MCF 10A (cell line): Measurements from ENCODE around the gene CDKL4. TPM values are rescaled to one million over a fixed set of nuclear protein-coding genes. Genes with fewer than 3 reads are reported as not detected.

Source experiments
- Bru-seq: library from RNA; stranded (reverse); fragments of 400-500 nt; gene quantifications from one replicate; lab custom pipeline; 2021; lab: Mats Ljungman, UMichigan
- BruChase-seq, 2 experiments: library from RNA; stranded (reverse); fragments of 400-500 nt; gene quantifications; one replicate each; lab custom pipeline; 2021; lab: Mats Ljungman, UMichigan
- BruUV-seq: library from RNA; stranded (reverse); fragments of 400-500 nt; replicated peaks from 2 replicates; lab custom pipeline; 2021; lab: Mats Ljungman, UMichigan
- CTCF ChIA-PET: fragments of 300-600 bp; sonication (Branson Sonifier 250); formaldehyde crosslinking; extraction: SDS; loops from one replicate; lab custom pipeline; 2021; ENCODE audit warnings: antibody characterized with exemption, inconsistent platforms; lab: Yijun Ruan, JAX
- POLR2A ChIA-PET: fragments of 300-600, 350-650 bp; sonication (Branson Sonifier 250); formaldehyde crosslinking; extraction: SDS; loops from one replicate; lab custom pipeline; 2020; ENCODE audit warnings: antibody characterized with exemption, inconsistent platforms; lab: Yijun Ruan, JAX
- DNase-seq: peaks from one replicate; pipeline ENCODE4 v3.0.0-alpha.2; 2018; ENCODE audit not compliant: unreplicated experiment
- H3K27ac Mint-ChIP-seq: one replicate; pipeline ENCODE4 v1.8.0; 2022; ENCODE audit warnings: mild to moderate bottlenecking, low read depth, mixed read lengths; ENCODE audit not compliant: unreplicated experiment
- H3K27me3 Mint-ChIP-seq: one replicate; pipeline ENCODE4 v1.8.0; 2022; ENCODE audit warnings: mixed read lengths; ENCODE audit not compliant: insufficient read depth, unreplicated experiment
- H3K36me3 Mint-ChIP-seq: one replicate; pipeline ENCODE4 v1.8.0; 2022; ENCODE audit warnings: mild to moderate bottlenecking, moderate library complexity, mixed read lengths; ENCODE audit not compliant: insufficient read depth, unreplicated experiment
- H3K4me1 Mint-ChIP-seq: one replicate; pipeline ENCODE4 v1.8.0; 2022; ENCODE audit warnings: mixed read lengths; ENCODE audit not compliant: insufficient read depth, unreplicated experiment
- H3K4me3 Mint-ChIP-seq: one replicate; pipeline ENCODE4 v1.8.0; 2022; ENCODE audit warnings: mild to moderate bottlenecking, moderate library complexity, mixed read lengths; ENCODE audit not compliant: unreplicated experiment
- H3K9me3 Mint-ChIP-seq: one replicate; pipeline ENCODE4 v1.8.0; 2022; ENCODE audit warnings: mixed read lengths; ENCODE audit not compliant: unreplicated experiment
- CTCF ChIP-seq: fragments of 200-600 bp; IDR thresholded peaks from one replicate; pipeline ENCODE4 v1.8.0; 2022; ENCODE audit warnings: antibody characterized with exemption, mild to moderate bottlenecking; ENCODE audit not compliant: unreplicated experiment
- intact Hi-C: fragments of 100-400 bp; cut with micrococcal nuclease; formaldehyde crosslinking; loops from 2 replicates; pipeline ENCODE4 v1.14.1; 2022
- long read RNA-seq: library from polyadenylated mRNA; stranded (forward); transcript quantifications from one replicate; pipeline ENCODE4 v2.0.0, GENCODE V29; 2022
- total RNA-seq: library from RNA; stranded (reverse); gene quantifications from 2 replicates; pipeline ENCODE4 v1.2.3, GENCODE V29; 2022

CDKL4 gene
- total RNA-seq (1.1 TPM in 1 of 2 replicates, not detected in the other), Bru-seq, nascent RNA (percentile 54 among the genes with signal in this experiment), BruChase-seq, experiment 1, labeled RNA remaining after a 6-hour chase (percentile 52 among the genes with signal in this experiment), BruChase-seq, experiment 2, labeled RNA remaining after a 2-hour chase (percentile 56 among the genes with signal in this experiment)
- long read RNA-seq: 0 reads

- no TSS peak for BruUV-seq
- Mint-ChIP-seq H3K4me1 (no peaks in the 10 kb centered on the region), H3K27ac (no peak within 1 kb of the TSS), H3K36me3 (peaks cover 10% of the 10 kb centered on the region), H3K9me3 (no peaks in the 10 kb centered on the region), H3K4me3 (no peak within 1 kb of the TSS), H3K27me3 (no peaks in the 10 kb centered on the region)
- no peak for DNase-seq
- intact Hi-C loops: no loop called here
- POLR2A ChIA-PET: no interaction called here
- no peak for TF ChIP-seq CTCF
- CTCF ChIA-PET: no interaction called here
Observed at GRCh38 chr2:39243469-39244123, at the start of gene CDKL4. Gene CDKL4 (minus strand): TSS chr2:39243970.

- Mint-ChIP-seq H3K4me1 (no peaks in the 10 kb centered on the region), H3K27ac (no peak overlapping the region), H3K36me3 (peaks cover 48% of the 10 kb centered on the region), H3K4me3 (no peak overlapping the region), H3K9me3 (no peaks in the 10 kb centered on the region), H3K27me3 (no peaks in the 10 kb centered on the region)
- ChIA-PET POLR2A (interaction anchor here (0.7 kb wide), 1 partner anchor 145 kb away, joined by 4 read pairs; no protein-coding TSS in a partner anchor), CTCF (interaction anchor here (0.6 kb wide), 1 partner anchor 43 kb away, joined by 3 read pairs; no protein-coding TSS in a partner anchor)
- no peak for DNase-seq
- intact Hi-C loops: no loop called here
- no peak for TF ChIP-seq CTCF
- BruUV-seq: no TSS peak
Observed at GRCh38 chr2:39290433-39290832, 46.7 kb upstream of the CDKL4 start.

- intact Hi-C loops: no loop called here
- no TSS peak for BruUV-seq
- peaks cover 48% of the 10 kb centered on the region for H3K36me3 Mint-ChIP-seq
- H3K27ac Mint-ChIP-seq: no peak overlapping the region
- H3K4me1 Mint-ChIP-seq: no peaks in the 10 kb centered on the region
- H3K27me3 Mint-ChIP-seq: no peaks in the 10 kb centered on the region
- ChIA-PET CTCF (interaction anchor here (0.6 kb wide), 1 partner anchor 43 kb away, joined by 3 read pairs; no protein-coding TSS in a partner anchor), POLR2A (interaction anchor here (0.9 kb wide), 1 partner anchor 13 kb away, joined by 3 read pairs; no protein-coding TSS in a partner anchor)
- DNase-seq: peak; percentile 17
- H3K4me3 Mint-ChIP-seq: no peak overlapping the region
- H3K9me3 Mint-ChIP-seq: no peaks in the 10 kb centered on the region
- no peak for TF ChIP-seq CTCF
Observed at GRCh38 chr2:39289609-39290008, 45.8 kb upstream of the CDKL4 start.

- CTCF ChIA-PET: no interaction called here
- POLR2A ChIA-PET: interaction anchor here (1.0 to 1.7 kb wide), 2 partner anchors 11 to 13 kb away, joined by 3 to 7 read pairs; no protein-coding TSS in a partner anchor
- Mint-ChIP-seq H3K36me3 (peaks cover 33% of the 10 kb centered on the region), H3K4me3 (no peak overlapping the region), H3K27ac (no peak overlapping the region), H3K9me3 (no peaks in the 10 kb centered on the region), H3K27me3 (no peaks in the 10 kb centered on the region), H3K4me1 (no peaks in the 10 kb centered on the region)
- TF ChIP-seq CTCF: no peak
- no peak for DNase-seq
- BruUV-seq: no TSS peak
- intact Hi-C loops: no loop called here
Observed at GRCh38 chr2:39283561-39283960, 39.8 kb upstream of the CDKL4 start.
